H9 (cell line): ENCODE results near the gene EVX2. TPM values are rescaled to one million over a fixed set of nuclear protein-coding genes. Genes with fewer than 3 reads are reported as not detected.

ENCODE experiments used
- DNase-seq: peaks from one replicate; pipeline ENCODE4 v3.0.0-alpha.2; 2017
- H2AFZ ChIP-seq: one replicate; pipeline ENCODE4 v1.6.1; 2013; ENCODE audit warnings: mild to moderate bottlenecking, low read length, control low read depth, moderate library complexity
- H2AK5ac ChIP-seq: 2 replicates; pipeline ENCODE4 v1.6.1; 2013; ENCODE audit warnings: low read length, control low read depth, mixed read lengths; ENCODE audit not compliant: insufficient read length
- H2BK120ac ChIP-seq: one replicate; pipeline ENCODE4 v1.6.1; 2013; ENCODE audit warnings: low read depth, mild to moderate bottlenecking, low read length, control low read depth, inconsistent platforms; ENCODE audit not compliant: poor library complexity, severe bottlenecking
- H2BK12ac ChIP-seq: 2 replicates; pipeline ENCODE4 v1.6.1; 2013; ENCODE audit warnings: low read length, control low read depth, mixed read lengths, low read depth; ENCODE audit not compliant: insufficient read length
- H2BK15ac ChIP-seq: 2 replicates; pipeline ENCODE4 v1.6.1; 2013; ENCODE audit warnings: low read depth, low read length, control low read depth
- H2BK20ac ChIP-seq: one replicate; pipeline ENCODE4 v1.6.1; 2013; ENCODE audit warnings: low read depth, mild to moderate bottlenecking, low read length, control low read depth, inconsistent platforms; ENCODE audit not compliant: poor library complexity, severe bottlenecking
- H2BK5ac ChIP-seq: 2 replicates; pipeline ENCODE4 v1.6.1; 2013; ENCODE audit warnings: low read length, control low read depth, mixed read lengths; ENCODE audit not compliant: insufficient read length
- H3K14ac ChIP-seq: 2 replicates; pipeline ENCODE4 v1.6.1; 2013; ENCODE audit warnings: low read length, control low read depth; ENCODE audit not compliant: insufficient read depth
- H3K18ac ChIP-seq: 2 replicates; pipeline ENCODE4 v1.6.1; 2013; ENCODE audit warnings: low read depth, mild to moderate bottlenecking, mixed read lengths, low read length, control low read depth; ENCODE audit not compliant: insufficient read length
- H3K23ac ChIP-seq: 2 replicates; pipeline ENCODE4 v1.6.1; 2013; ENCODE audit warnings: low read length, control low read depth, mixed read lengths, low read depth; ENCODE audit not compliant: insufficient read length
- H3K23me2 ChIP-seq: 2 replicates; pipeline ENCODE4 v1.6.1; 2013; ENCODE audit warnings: low read depth, mild to moderate bottlenecking, mixed read lengths, low read length, control low read depth; ENCODE audit not compliant: insufficient read length, poor library complexity, severe bottlenecking
- H3K27ac ChIP-seq: 2 replicates; pipeline ENCODE4 v1.5.1; 2013; ENCODE audit warnings: low read length, control low read depth, mixed read lengths, low read depth; ENCODE audit not compliant: insufficient read length
- H3K27me3 ChIP-seq: 2 replicates; pipeline ENCODE4 v1.6.1; 2013; ENCODE audit warnings: low read length, control low read depth, inconsistent platforms; ENCODE audit not compliant: insufficient read depth
- H3K4ac ChIP-seq: 2 replicates; pipeline ENCODE4 v1.6.1; 2013; ENCODE audit warnings: low read depth, mild to moderate bottlenecking, control low read depth, inconsistent platforms, low read length, moderate library complexity
- H3K4me1 ChIP-seq: 2 replicates; pipeline ENCODE4 v1.6.1; 2013; ENCODE audit warnings: low read length, control low read depth, inconsistent platforms; ENCODE audit not compliant: insufficient read depth
- H3K4me2 ChIP-seq: 2 replicates; pipeline ENCODE4 v1.6.1; 2013; ENCODE audit warnings: low read length, control low read depth, mixed read lengths; ENCODE audit not compliant: insufficient read length, insufficient read depth
- H3K56ac ChIP-seq: 2 replicates; pipeline ENCODE4 v1.6.1; 2013; ENCODE audit warnings: low read depth, mild to moderate bottlenecking, mixed read lengths, low read length, control low read depth; ENCODE audit not compliant: insufficient read length
- H3K79me1 ChIP-seq: 2 replicates; pipeline ENCODE4 v1.6.1; 2013; ENCODE audit warnings: low read depth, mild to moderate bottlenecking, moderate library complexity, low read length, control low read depth, inconsistent platforms; ENCODE audit not compliant: insufficient read depth, poor library complexity, severe bottlenecking
- H3K79me2 ChIP-seq: 2 replicates; pipeline ENCODE4 v1.6.1; 2013; ENCODE audit warnings: low read length, control low read depth, inconsistent platforms; ENCODE audit not compliant: insufficient read depth
- H3K9ac ChIP-seq: 2 replicates; pipeline ENCODE4 v1.6.1; 2013; ENCODE audit warnings: low read length, control low read depth, mixed read lengths; ENCODE audit not compliant: insufficient read length; ENCODE audit errors: extremely low read depth
- H3K9me3 ChIP-seq: one replicate; pipeline ENCODE4 v1.6.1; 2013; ENCODE audit warnings: low read depth, low read length, inconsistent platforms; ENCODE audit not compliant: control insufficient read depth
- H3T11ph ChIP-seq: one replicate; pipeline ENCODE4 v1.6.1; 2013; ENCODE audit warnings: mild to moderate bottlenecking, low read length, control low read depth, inconsistent platforms
- H4K20me1 ChIP-seq: one replicate; pipeline ENCODE4 v1.6.1; 2013; ENCODE audit not compliant: control insufficient read depth, insufficient read length, insufficient read depth
- H4K5ac ChIP-seq: 2 replicates; pipeline ENCODE4 v1.6.1; 2013; ENCODE audit warnings: low read depth, mild to moderate bottlenecking, mixed read lengths, low read length, control low read depth; ENCODE audit not compliant: insufficient read length
- H4K8ac ChIP-seq: replicated peaks from 2 replicates; pipeline ENCODE4 v1.6.1; 2013; ENCODE audit warnings: low read length, control low read depth, mixed read lengths, low read depth; ENCODE audit not compliant: insufficient read length
- H4K91ac ChIP-seq: 2 replicates; pipeline ENCODE4 v1.6.1; 2013; ENCODE audit warnings: low read depth, mild to moderate bottlenecking, moderate library complexity, mixed read lengths, low read length, control low read depth; ENCODE audit not compliant: insufficient read length
- H3K27ac Mint-ChIP-seq, 3 experiments: 2 replicates in 2 of 3; 3 replicates in 1 of 3; pipeline ENCODE4 v1.8.0; 2020 to 2021; ENCODE audit warnings: mixed read lengths in 3 of 3, mild to moderate bottlenecking in 1 of 3, moderate library complexity in 1 of 3
- H3K27me3 Mint-ChIP-seq: 2 replicates; pipeline ENCODE4 v1.8.0; 2021; ENCODE audit warnings: low read depth, mild to moderate bottlenecking, moderate library complexity, mixed read lengths
- H3K36me3 Mint-ChIP-seq, 3 experiments: 2 replicates in 2 of 3; 3 replicates in 1 of 3; pipeline ENCODE4 v1.8.0; 2020 to 2021; ENCODE audit warnings: low read depth in 3 of 3, mixed read lengths in 3 of 3; ENCODE audit not compliant: insufficient read depth in 1 of 3
- H3K4me1 Mint-ChIP-seq, 2 experiments: 2 replicates each; pipeline ENCODE4 v1.8.0; 2020; ENCODE audit warnings: mixed read lengths in 2 of 2
- H3K4me3 Mint-ChIP-seq, 2 experiments: 2 replicates in 1 of 2; 3 replicates in 1 of 2; pipeline ENCODE4 v1.8.0; 2020 to 2021; ENCODE audit warnings: mild to moderate bottlenecking in 2 of 2, mixed read lengths in 2 of 2, moderate library complexity in 1 of 2
- H3K9me3 Mint-ChIP-seq, 2 experiments: 2 replicates in 1 of 2; 3 replicates in 1 of 2; pipeline ENCODE4 v1.8.0; 2020; ENCODE audit warnings: mild to moderate bottlenecking in 2 of 2, mixed read lengths in 2 of 2, moderate library complexity in 1 of 2
- WGBS: extraction: QIAGEN DNeasy Blood & Tissue Kit; methylation state at CpG from one replicate; pipeline ENCODE4 v1.1.7; 2013; ENCODE audit warnings: missing lambda C conversion rate, low lambda C conversion rate, mixed read lengths; ENCODE audit not compliant: insufficient read length; ENCODE audit errors: extremely low coverage; 5-methylcytosine and 5-hydroxymethylcytosine counted together
- total RNA-seq: library from RNA; stranded (reverse); gene quantifications from 2 replicates; pipeline ENCODE4 v1.2.1, GENCODE V29; 2021
- TF ChIP-seq, protein P1 (sequence below): fragments of 200-600 bp; sonication (generic); conservative IDR thresholded peaks from 3 replicates; pipeline ENCODE4 v1.8.0; 2021; ENCODE audit warnings: antibody characterized with exemption, mild to moderate bottlenecking

The EVX2 gene
- total RNA-seq, 1 experiment from 2014 or later: not detected

DNA sequence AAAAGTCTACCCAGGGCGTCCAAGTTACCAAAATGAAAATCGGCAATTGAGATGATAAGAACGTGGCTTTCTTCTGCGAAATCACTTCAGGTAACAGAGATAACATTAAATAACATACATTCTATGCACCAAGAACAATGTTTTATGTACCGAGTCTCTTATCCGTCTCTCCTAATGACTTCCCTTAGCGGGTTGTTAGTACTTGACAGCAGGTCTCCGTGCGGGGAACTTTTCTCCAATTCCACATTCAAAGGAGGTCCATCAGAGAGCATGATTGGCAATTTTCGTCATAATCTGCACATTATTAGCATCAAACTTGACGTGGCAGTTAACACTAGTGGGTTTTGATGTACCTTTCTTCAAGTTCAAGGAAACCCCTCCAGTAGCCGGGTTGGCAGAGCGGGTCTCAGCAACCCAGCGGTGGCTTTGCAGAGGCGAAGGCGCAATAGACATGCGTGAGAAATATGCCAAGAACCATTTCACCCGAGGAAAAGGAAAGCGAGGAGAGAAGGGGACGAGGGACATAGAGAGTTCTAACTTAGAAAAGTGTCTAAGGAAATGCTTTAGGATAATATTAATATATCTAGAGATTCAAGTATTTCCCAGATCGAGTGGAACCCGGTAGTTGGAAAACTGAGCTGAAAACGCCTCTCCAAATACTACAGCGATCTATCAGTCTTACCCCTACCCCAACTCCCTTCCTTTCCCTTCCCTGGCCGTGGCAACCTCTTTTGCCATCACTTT is 5.0 kb downstream of the EVX2 start:
- Mint-ChIP-seq H3K27ac (no peak overlapping the region), H3K4me3 (peak overlapping the region; percentile 52 to 80), H3K9me3 (peaks cover 5 to 6% of the 10 kb centered on the region in 2 experiments; a peak in 4 of 5 replicates), H3K36me3 (no peaks in the 10 kb centered on the region), H3K27me3 (peaks cover 96% of the 10 kb centered on the region), H3K4me1 (peaks cover 23 to 38% of the 10 kb centered on the region in 2 experiments)
- H3K56ac ChIP-seq: no peak overlapping the region
- peaks cover 87% of the 10 kb centered on the region for H3K27me3 ChIP-seq
- H4K20me1 ChIP-seq: no peaks in the 10 kb centered on the region
- no peak overlapping the region for H2AFZ ChIP-seq
- H2AK5ac ChIP-seq: no peak overlapping the region
- no peak overlapping the region for H2BK5ac ChIP-seq
- WGBS: no CpG with 5 or more reads among the region's 25 CpGs
- no peaks in the 10 kb centered on the region for H3K79me1 ChIP-seq
- no peaks in the 10 kb centered on the region for H3K4me1 ChIP-seq
- no peak overlapping the region for H3K23ac ChIP-seq
- H4K91ac ChIP-seq: no peak overlapping the region
- no peak overlapping the region for H2BK120ac ChIP-seq
- no peak overlapping the region for H3K27ac ChIP-seq
- H3K79me2 ChIP-seq: no peaks in the 10 kb centered on the region
- no peak overlapping the region for H2BK20ac ChIP-seq
- no peaks in the 10 kb centered on the region for H3K9me3 ChIP-seq
- DNase-seq: no peak
- H3K18ac ChIP-seq: no peak overlapping the region
- H3K9ac ChIP-seq: no peak overlapping the region
- TF ChIP-seq, protein P1, sequence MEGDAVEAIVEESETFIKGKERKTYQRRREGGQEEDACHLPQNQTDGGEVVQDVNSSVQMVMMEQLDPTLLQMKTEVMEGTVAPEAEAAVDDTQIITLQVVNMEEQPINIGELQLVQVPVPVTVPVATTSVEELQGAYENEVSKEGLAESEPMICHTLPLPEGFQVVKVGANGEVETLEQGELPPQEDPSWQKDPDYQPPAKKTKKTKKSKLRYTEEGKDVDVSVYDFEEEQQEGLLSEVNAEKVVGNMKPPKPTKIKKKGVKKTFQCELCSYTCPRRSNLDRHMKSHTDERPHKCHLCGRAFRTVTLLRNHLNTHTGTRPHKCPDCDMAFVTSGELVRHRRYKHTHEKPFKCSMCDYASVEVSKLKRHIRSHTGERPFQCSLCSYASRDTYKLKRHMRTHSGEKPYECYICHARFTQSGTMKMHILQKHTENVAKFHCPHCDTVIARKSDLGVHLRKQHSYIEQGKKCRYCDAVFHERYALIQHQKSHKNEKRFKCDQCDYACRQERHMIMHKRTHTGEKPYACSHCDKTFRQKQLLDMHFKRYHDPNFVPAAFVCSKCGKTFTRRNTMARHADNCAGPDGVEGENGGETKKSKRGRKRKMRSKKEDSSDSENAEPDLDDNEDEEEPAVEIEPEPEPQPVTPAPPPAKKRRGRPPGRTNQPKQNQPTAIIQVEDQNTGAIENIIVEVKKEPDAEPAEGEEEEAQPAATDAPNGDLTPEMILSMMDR: no peak
- H3T11ph ChIP-seq: no peak overlapping the region
- peaks cover 7% of the 10 kb centered on the region for H3K23me2 ChIP-seq
- no peak overlapping the region for H2BK15ac ChIP-seq
- no peak overlapping the region for H4K5ac ChIP-seq
- no peak overlapping the region for H3K14ac ChIP-seq
- no peak overlapping the region for H2BK12ac ChIP-seq
- H3K4me2 ChIP-seq: peak overlapping the region; percentile 83
- no peak overlapping the region for H3K4ac ChIP-seq
- no peak overlapping the region for H4K8ac ChIP-seq
